ENCODE measurements around the gene MCM9.

Gene MCM9

GRCh38 chr6:118930680-118931079 is 4.3 kb downstream of the MCM9 start:
- no peak for DNase-seq

GRCh38 chr6:118923035-118923434 is 11.9 kb downstream of the MCM9 start:
- no peak for DNase-seq

- no peak for DNase-seq
These were observed 13.9 kb downstream of the MCM9 start for GRCh38 chr6:118921084-118921483.

GRCh38 chr6:118918329-118918725 is 16.6 kb downstream of the MCM9 start:
- no peak for DNase-seq

GRCh38 chr6:118917546-118918328 is 17.2 kb downstream of the MCM9 start:
- DNase-seq, result no peak

- no peak for DNase-seq
These were observed 20.4 kb downstream of the MCM9 start for GRCh38 chr6:118914598-118914997.

GRCh38 chr6:118913161-118913560 is 21.8 kb downstream of the MCM9 start:
- peak; percentile 29 for DNase-seq

GRCh38 chr6:118912646-118913045 is 22.3 kb downstream of the MCM9 start:
- DNase-seq, result peak; percentile 98

- DNase-seq, result no peak
These were observed 26.5 kb downstream of the MCM9 start for GRCh38 chr6:118908441-118908840.

- no peak for DNase-seq
These were observed 29.1 kb downstream of the MCM9 start for GRCh38 chr6:118905851-118906250.

GRCh38 chr6:118905084-118905483 is 29.9 kb downstream of the MCM9 start:
- no peak for DNase-seq

GRCh38 chr6:118903691-118904090 is 31.3 kb downstream of the MCM9 start:
- DNase-seq, result peak; percentile 37

GRCh38 chr6:118903138-118903537 is 31.8 kb downstream of the MCM9 start:
- peak; percentile 21 for DNase-seq

GRCh38 chr6:118902726-118903125 is 32.2 kb downstream of the MCM9 start:
- DNase-seq, result no peak

- no peak for DNase-seq
These were observed 35.0 kb downstream of the MCM9 start for GRCh38 chr6:118899948-118900347.

- DNase-seq, result no peak
These were observed 37.6 kb downstream of the MCM9 start for GRCh38 chr6:118897386-118897785.

GRCh38 chr6:118896339-118897136 is 38.4 kb downstream of the MCM9 start:
- peak; percentile 56 for DNase-seq

GRCh38 chr6:118895859-118896258 is 39.1 kb downstream of the MCM9 start:
- DNase-seq, result no peak

- no peak for DNase-seq
These were observed 39.7 kb downstream of the MCM9 start for GRCh38 chr6:118895261-118895560.

- DNase-seq, result peak; percentile 71
These were observed 40.3 kb downstream of the MCM9 start for GRCh38 chr6:118894425-118895260.

GRCh38 chr6:118893807-118894424 is 41.0 kb downstream of the MCM9 start, which contains the start of gene ASF1A:
ASF1A (plus strand) TSS chr6:118894152; CDS start chr6:118894414, 262 bp downstream.
- DNase-seq, result peak; percentile 99

GRCh38 chr6:118893064-118893806 is 41.7 kb downstream of the MCM9 start:
- peak; percentile 78 for DNase-seq
